Fibroblast of the aortic adventitia (primary cell): ENCODE results near the gene USP48. TPM values are rescaled to one million over a fixed set of nuclear protein-coding genes. Genes with fewer than 3 reads are reported as not detected.
A peak's percentile ranks its signal among the peaks of the same experiment; 100 is the strongest.
"Not testable (repeated sequence)": the region's sequence is repeated elsewhere in the genome, so short reads cannot be mapped to it uniquely, and the experiment has no call there.

Experiments
- DNase-seq: peaks from one replicate; pipeline ENCODE4 v3.0.0-alpha.2; 2010; ENCODE audit warnings: low read depth
- H3K4me3 ChIP-seq: 2 replicates; pipeline ENCODE4 v1.5.1; 2011; ENCODE audit warnings: low read depth, mild to moderate bottlenecking, control low read depth, low read length, moderate library complexity
- CTCF ChIP-seq: IDR thresholded peaks from 2 replicates; pipeline ENCODE4 v1.5.1; 2011; ENCODE audit warnings: mild to moderate bottlenecking, low read length, control low read depth, inconsistent platforms; ENCODE audit not compliant: insufficient read depth
- total RNA-seq: library from RNA; depleted of rRNA; stranded (reverse); fragments of >200 nt; gene quantifications from 2 replicates; pipeline ENCODE4 v1.2.3, GENCODE V29; 2012; ENCODE audit warnings: low replicate concordance

The USP48 gene
- total RNA-seq, 1 donor: 57.9 TPM

GRCh38 chr1:21633141-21633755 lies 149.7 kb downstream of the USP48 start:
- H3K4me3 ChIP-seq: no peak overlapping the region
- no peak for TF ChIP-seq CTCF
- DNase-seq: no peak

GRCh38 chr1:21631944-21632887 lies 150.7 kb downstream of the USP48 start:
- H3K4me3 ChIP-seq: no peak overlapping the region
- DNase-seq: peak; percentile 17
- no peak for TF ChIP-seq CTCF

- H3K4me3 ChIP-seq, DNase-seq: not testable (repeated sequence)
Observed at GRCh38 chr1:21631590-21631943, 151.4 kb downstream of the USP48 start.

GRCh38 chr1:21630571-21631343 lies 152.2 kb downstream of the USP48 start:
- TF ChIP-seq CTCF: no peak

GRCh38 chr1:21629971-21630370 lies 153.0 kb downstream of the USP48 start:
- no peak overlapping the region for H3K4me3 ChIP-seq
- DNase-seq: no peak
- no peak for TF ChIP-seq CTCF

More at GRCh38 chr1:21630571-21631343, 152.2 kb downstream of the USP48 start:
- no peak for DNase-seq
- no peak overlapping the region for H3K4me3 ChIP-seq

- no peak for TF ChIP-seq CTCF
- no peak for DNase-seq
Observed at GRCh38 chr1:21628798-21629393, 154.1 kb downstream of the USP48 start.

More at GRCh38 chr1:21628798-21629393, 154.1 kb downstream of the USP48 start:
- no peak overlapping the region for H3K4me3 ChIP-seq

Other genes with a start within 250 kb of the USP48 start
- 0.08 and 0.09 TPM in 2 replicates for gene RAP1GAP, start 113.8 kb downstream of the USP48 start, total RNA-seq
- gene LDLRAD2, start 29.1 kb upstream of the USP48 start, total RNA-seq: 0.08 and 0.09 TPM in 2 replicates
- 164 and 367 TPM in 2 replicates for gene HSPG2, start 154.2 kb upstream of the USP48 start, total RNA-seq
- not detected in 2 replicates for gene CELA3B, start 193.9 kb upstream of the USP48 start, total RNA-seq
- not detected in 2 replicates for gene CELA3A, start 218.5 kb upstream of the USP48 start, total RNA-seq